ENCODE results near the gene RAB40C.

DNA sequence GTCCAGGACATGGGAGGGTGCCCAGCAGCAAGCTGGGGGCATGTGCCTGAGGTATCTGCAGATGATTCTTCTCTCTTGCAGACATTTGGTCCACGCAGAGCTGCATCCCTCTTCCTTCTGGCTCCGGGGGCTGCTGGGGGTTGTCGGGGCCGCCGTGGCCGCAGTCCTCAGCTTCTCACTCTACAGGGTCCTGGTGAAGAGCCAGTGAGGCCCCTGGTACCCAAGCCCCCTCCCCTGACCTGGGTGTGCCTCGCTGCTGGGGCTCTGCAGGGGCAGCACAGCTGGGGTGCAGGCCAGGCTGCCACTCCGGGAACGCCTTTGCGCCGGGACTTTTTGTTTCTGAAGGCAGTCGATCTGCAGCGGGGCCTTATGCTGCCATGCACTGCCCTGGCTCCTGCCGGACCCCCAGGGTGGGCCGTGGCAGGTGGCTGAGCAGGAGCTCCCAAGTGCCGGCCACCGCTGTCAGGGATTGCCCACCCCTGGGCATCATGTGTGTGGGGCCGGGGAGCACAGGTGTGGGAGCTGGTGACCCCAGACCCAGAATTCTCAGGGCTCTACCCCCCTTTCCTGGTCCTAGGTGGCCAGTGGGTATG, 83.6 kb downstream of the RAB40C start:
- TF ChIP-seq, protein P1, sequence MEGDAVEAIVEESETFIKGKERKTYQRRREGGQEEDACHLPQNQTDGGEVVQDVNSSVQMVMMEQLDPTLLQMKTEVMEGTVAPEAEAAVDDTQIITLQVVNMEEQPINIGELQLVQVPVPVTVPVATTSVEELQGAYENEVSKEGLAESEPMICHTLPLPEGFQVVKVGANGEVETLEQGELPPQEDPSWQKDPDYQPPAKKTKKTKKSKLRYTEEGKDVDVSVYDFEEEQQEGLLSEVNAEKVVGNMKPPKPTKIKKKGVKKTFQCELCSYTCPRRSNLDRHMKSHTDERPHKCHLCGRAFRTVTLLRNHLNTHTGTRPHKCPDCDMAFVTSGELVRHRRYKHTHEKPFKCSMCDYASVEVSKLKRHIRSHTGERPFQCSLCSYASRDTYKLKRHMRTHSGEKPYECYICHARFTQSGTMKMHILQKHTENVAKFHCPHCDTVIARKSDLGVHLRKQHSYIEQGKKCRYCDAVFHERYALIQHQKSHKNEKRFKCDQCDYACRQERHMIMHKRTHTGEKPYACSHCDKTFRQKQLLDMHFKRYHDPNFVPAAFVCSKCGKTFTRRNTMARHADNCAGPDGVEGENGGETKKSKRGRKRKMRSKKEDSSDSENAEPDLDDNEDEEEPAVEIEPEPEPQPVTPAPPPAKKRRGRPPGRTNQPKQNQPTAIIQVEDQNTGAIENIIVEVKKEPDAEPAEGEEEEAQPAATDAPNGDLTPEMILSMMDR (IDR thresholded peaks at IDR 0.05; ENCODE audit: low read depth, low read length, missing input control): no peak
- TF ChIP-seq, protein P2, sequence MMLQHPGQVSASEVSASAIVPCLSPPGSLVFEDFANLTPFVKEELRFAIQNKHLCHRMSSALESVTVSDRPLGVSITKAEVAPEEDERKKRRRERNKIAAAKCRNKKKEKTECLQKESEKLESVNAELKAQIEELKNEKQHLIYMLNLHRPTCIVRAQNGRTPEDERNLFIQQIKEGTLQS (IDR thresholded peaks at IDR 0.05): no peak
- no peak for TF ChIP-seq TAF1 (conservative IDR thresholded peaks at IDR 0.05)
- TF ChIP-seq, protein P3, sequence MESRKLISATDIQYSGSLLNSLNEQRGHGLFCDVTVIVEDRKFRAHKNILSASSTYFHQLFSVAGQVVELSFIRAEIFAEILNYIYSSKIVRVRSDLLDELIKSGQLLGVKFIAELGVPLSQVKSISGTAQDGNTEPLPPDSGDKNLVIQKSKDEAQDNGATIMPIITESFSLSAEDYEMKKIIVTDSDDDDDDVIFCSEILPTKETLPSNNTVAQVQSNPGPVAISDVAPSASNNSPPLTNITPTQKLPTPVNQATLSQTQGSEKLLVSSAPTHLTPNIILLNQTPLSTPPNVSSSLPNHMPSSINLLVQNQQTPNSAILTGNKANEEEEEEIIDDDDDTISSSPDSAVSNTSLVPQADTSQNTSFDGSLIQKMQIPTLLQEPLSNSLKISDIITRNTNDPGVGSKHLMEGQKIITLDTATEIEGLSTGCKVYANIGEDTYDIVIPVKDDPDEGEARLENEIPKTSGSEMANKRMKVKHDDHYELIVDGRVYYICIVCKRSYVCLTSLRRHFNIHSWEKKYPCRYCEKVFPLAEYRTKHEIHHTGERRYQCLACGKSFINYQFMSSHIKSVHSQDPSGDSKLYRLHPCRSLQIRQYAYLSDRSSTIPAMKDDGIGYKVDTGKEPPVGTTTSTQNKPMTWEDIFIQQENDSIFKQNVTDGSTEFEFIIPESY (IDR thresholded peaks at IDR 0.05): no peak
- TF ChIP-seq GABPA (IDR thresholded peaks at IDR 0.05 in 1 of 2, conservative IDR thresholded peaks at IDR 0.05 in 1 of 2): no peak
- TF ChIP-seq, protein P4, sequence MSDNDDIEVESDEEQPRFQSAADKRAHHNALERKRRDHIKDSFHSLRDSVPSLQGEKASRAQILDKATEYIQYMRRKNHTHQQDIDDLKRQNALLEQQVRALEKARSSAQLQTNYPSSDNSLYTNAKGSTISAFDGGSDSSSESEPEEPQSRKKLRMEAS (IDR thresholded peaks at IDR 0.05): no peak
- no peak for TF ChIP-seq HNF4A (conservative IDR thresholded peaks at IDR 0.05)
- TF ChIP-seq YY1 (IDR thresholded peaks at IDR 0.05): no peak
- TF ChIP-seq RAD21 (IDR thresholded peaks at IDR 0.05): no peak
- TF ChIP-seq RXRA (IDR thresholded peaks at IDR 0.05): no peak
- TF ChIP-seq, protein P5, sequence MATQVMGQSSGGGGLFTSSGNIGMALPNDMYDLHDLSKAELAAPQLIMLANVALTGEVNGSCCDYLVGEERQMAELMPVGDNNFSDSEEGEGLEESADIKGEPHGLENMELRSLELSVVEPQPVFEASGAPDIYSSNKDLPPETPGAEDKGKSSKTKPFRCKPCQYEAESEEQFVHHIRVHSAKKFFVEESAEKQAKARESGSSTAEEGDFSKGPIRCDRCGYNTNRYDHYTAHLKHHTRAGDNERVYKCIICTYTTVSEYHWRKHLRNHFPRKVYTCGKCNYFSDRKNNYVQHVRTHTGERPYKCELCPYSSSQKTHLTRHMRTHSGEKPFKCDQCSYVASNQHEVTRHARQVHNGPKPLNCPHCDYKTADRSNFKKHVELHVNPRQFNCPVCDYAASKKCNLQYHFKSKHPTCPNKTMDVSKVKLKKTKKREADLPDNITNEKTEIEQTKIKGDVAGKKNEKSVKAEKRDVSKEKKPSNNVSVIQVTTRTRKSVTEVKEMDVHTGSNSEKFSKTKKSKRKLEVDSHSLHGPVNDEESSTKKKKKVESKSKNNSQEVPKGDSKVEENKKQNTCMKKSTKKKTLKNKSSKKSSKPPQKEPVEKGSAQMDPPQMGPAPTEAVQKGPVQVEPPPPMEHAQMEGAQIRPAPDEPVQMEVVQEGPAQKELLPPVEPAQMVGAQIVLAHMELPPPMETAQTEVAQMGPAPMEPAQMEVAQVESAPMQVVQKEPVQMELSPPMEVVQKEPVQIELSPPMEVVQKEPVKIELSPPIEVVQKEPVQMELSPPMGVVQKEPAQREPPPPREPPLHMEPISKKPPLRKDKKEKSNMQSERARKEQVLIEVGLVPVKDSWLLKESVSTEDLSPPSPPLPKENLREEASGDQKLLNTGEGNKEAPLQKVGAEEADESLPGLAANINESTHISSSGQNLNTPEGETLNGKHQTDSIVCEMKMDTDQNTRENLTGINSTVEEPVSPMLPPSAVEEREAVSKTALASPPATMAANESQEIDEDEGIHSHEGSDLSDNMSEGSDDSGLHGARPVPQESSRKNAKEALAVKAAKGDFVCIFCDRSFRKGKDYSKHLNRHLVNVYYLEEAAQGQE (IDR thresholded peaks at IDR 0.05): no peak
- TF ChIP-seq JUND (IDR thresholded peaks at IDR 0.05): no peak
- TF ChIP-seq SP1 (IDR thresholded peaks at IDR 0.05): no peak
- no peak for TF ChIP-seq EGR1 (IDR thresholded peaks at IDR 0.05; ENCODE audit: low read depth in 2 of 2)

Data from liver (tissue), 3 donors.